SJSA1 (cell line): ENCODE data around the gene LYSET. TPM values are rescaled to one million over a fixed set of nuclear protein-coding genes. Genes with fewer than 3 reads are reported as not detected.
"Not testable (repeated sequence)": the region's sequence is repeated elsewhere in the genome, so short reads cannot be mapped to it uniquely, and the experiment has no call there.

Experiments used
- DNase-seq, 2 experiments: peaks; one replicate each; pipeline ENCODE4 v3.0.0-alpha.2; 2015 to 2020; ENCODE audit warnings: low spot score in 2 of 2, low read depth in 1 of 2
- H3K27ac ChIP-seq: fragments of 250-450 bp; sonication (Bioruptor Pico); 2 replicates; pipeline ENCODE4 v1.5.1; 2020; ENCODE audit warnings: mild to moderate bottlenecking, moderate library complexity
- H3K27me3 ChIP-seq: fragments of 250-450 bp; sonication (Bioruptor Pico); replicated peaks from 2 replicates; pipeline ENCODE4 v1.5.1; 2020; ENCODE audit warnings: mild to moderate bottlenecking, moderate library complexity
- H3K36me3 ChIP-seq: fragments of 250-450 bp; sonication (Bioruptor Pico); 2 replicates; pipeline ENCODE4 v1.5.1; 2020; ENCODE audit warnings: mild to moderate bottlenecking
- H3K4me1 ChIP-seq: fragments of 250-450 bp; sonication (Bioruptor Pico); replicated peaks from 2 replicates; pipeline ENCODE4 v1.6.1; 2021; ENCODE audit warnings: mild to moderate bottlenecking
- H3K4me3 ChIP-seq: fragments of 250-450 bp; sonication (Bioruptor Pico); 2 replicates; pipeline ENCODE4 v1.5.1; 2020; ENCODE audit warnings: mild to moderate bottlenecking
- H3K9me3 ChIP-seq: fragments of 250-450 bp; sonication (Bioruptor Pico); replicated peaks from 2 replicates; pipeline ENCODE4 v1.5.1; 2020; ENCODE audit warnings: mild to moderate bottlenecking
- total RNA-seq: library from RNA; depleted of rRNA; stranded (reverse); fragments of >200 nt; shearing (Covaris generic); gene quantifications from 2 replicates; pipeline ENCODE4 v1.2.3, GENCODE V29; 2014; rRNA removed

LYSET gene
- total RNA-seq, 1 experiment from 2014 or later, result 10.9 TPM

DNA sequence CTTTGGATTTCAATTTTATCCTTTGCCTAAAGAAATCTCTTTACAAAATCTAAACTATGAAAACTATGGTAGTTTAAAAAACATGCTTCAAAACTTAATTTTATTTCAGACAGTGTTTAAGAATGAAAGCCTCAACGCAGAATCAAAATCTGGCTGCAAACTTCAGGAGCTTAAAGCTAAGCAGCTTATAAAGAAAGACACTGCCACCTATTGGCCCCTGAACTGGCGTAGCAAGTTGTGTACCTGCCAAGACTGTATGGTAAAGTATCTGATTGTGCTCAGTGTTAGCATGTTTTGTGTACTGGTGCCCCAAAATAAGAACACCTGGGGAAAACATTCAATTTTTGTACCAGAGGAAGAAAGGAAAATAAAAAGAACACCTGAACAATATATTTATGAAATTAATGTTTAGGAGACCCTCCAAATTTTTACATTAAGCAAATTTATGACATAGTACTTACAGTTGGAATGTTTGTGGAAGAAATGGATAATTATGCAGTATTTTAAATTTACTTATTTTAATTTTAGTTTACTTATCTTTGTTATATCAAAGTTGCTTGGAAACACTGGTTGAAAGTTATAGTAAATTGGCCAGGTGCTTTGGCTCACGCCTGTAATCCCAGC lies 34.1 kb downstream of the LYSET start:
- Histone ChIP-seq H3K4me1 (no peaks in the 10 kb centered on the region), H3K9me3 (no peaks in the 10 kb centered on the region), H3K27me3 (no peaks in the 10 kb centered on the region), H3K4me3 (no peak overlapping the region), H3K27ac (no peak overlapping the region), H3K36me3 (peaks cover 76% of the 10 kb centered on the region)
- no peak for DNase-seq

DNA sequence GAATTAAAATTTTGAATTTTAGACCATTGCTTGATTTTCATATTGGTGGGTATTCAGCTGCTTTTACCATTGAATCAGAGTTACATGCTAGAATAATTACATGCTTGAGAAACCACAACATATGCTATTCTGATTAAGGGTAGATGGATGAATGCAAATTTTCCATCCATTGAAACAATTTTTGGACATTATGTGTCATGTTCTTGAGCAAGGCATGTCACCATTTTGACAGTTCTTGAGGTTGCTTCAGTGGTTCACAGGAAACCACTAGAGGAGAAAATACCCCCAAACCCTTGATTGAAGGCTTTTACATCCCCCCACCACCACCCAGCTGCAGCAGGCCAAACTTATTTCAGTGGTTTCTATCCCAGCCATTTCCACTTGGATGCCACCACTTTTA lies 35.4 kb downstream of the LYSET start:
- no peak for DNase-seq
- Histone ChIP-seq H3K4me1 (no peaks in the 10 kb centered on the region), H3K36me3 (peaks cover 72% of the 10 kb centered on the region), H3K9me3 (no peaks in the 10 kb centered on the region), H3K4me3 (no peak overlapping the region), H3K27me3 (no peaks in the 10 kb centered on the region), H3K27ac (no peak overlapping the region)

DNA sequence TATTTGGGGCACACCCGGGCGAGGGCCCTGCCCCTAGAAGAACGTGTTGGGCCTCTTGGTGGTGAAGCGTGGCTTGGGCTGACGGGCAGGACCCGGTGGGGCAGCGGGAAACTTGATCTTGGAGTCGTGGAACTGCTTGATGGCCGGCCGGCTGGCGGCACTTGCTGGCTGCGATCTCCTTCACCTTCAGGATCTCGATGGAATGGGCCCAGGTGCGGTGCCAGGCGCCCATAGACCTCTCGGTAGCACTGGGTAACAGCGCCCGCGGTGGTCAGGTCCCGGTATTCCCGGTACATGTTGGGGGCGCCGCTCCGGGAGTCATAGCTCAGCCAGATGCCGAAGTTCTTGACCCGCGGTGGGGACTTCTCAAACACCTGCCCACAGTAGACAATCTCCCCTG lies 38.4 kb downstream of the LYSET start:
- no peak overlapping the region for H3K27ac ChIP-seq
- peaks cover 71% of the 10 kb centered on the region for H3K36me3 ChIP-seq
- H3K4me1 ChIP-seq, result no peaks in the 10 kb centered on the region
- DNase-seq, result no peak
- H3K9me3 ChIP-seq, result no peaks in the 10 kb centered on the region
- H3K27me3 ChIP-seq, result no peaks in the 10 kb centered on the region
- no peak overlapping the region for H3K4me3 ChIP-seq

DNA sequence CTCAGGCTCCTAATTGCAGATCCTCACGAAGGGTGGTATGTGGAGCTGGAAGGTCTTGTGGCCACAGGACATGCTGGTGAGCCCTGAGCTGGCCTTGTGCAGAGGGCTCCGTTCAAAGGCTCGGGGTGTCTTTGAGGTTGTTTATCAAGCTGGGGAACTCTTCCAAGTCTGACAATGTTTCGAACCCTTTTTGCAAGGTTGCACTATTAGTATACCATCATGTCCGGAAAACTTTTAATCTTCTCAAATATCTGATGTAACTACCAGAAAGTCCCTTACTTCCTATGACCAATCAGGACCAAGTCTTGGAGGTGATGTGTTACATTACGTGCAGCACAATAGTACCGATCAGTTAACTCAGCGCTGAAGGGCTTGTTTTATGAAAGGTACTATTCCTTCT lies 43.4 kb downstream of the LYSET start:
- no peaks in the 10 kb centered on the region for H3K27me3 ChIP-seq
- H3K9me3 ChIP-seq, result no peaks in the 10 kb centered on the region
- no peak overlapping the region for H3K27ac ChIP-seq
- peaks cover 29% of the 10 kb centered on the region for H3K36me3 ChIP-seq
- H3K4me3 ChIP-seq, result no peak overlapping the region
- no peak for DNase-seq
- peaks cover 7% of the 10 kb centered on the region; the same call in 1 of the 2 replicates for H3K4me1 ChIP-seq

DNA sequence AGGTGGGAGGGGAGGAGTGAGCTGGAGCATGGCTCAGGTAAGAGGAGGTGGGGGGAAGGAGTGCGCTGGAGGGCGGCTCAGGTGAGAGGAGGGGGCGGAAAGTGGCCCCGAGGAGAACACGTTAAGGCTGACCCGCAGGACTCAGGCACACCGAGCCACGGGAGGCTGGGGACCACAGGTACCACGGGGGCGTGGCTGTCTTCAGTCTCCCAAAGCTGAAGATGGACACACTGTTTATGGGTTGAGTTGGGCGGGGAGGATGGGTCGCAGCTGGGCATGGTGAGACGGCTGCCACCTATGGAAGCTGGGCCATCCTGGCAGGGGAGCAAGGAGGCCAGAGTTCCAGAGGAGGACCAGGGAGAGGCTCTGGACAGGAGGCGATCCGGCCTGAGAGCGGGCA lies 45.4 kb downstream of the LYSET start:
- Histone ChIP-seq H3K4me1 (peaks cover 20% of the 10 kb centered on the region), H3K36me3 (peaks cover 20% of the 10 kb centered on the region), H3K4me3 (no peak overlapping the region), H3K27ac (no peak overlapping the region), H3K9me3 (no peaks in the 10 kb centered on the region), H3K27me3 (no peaks in the 10 kb centered on the region)
- no peak for DNase-seq

DNA sequence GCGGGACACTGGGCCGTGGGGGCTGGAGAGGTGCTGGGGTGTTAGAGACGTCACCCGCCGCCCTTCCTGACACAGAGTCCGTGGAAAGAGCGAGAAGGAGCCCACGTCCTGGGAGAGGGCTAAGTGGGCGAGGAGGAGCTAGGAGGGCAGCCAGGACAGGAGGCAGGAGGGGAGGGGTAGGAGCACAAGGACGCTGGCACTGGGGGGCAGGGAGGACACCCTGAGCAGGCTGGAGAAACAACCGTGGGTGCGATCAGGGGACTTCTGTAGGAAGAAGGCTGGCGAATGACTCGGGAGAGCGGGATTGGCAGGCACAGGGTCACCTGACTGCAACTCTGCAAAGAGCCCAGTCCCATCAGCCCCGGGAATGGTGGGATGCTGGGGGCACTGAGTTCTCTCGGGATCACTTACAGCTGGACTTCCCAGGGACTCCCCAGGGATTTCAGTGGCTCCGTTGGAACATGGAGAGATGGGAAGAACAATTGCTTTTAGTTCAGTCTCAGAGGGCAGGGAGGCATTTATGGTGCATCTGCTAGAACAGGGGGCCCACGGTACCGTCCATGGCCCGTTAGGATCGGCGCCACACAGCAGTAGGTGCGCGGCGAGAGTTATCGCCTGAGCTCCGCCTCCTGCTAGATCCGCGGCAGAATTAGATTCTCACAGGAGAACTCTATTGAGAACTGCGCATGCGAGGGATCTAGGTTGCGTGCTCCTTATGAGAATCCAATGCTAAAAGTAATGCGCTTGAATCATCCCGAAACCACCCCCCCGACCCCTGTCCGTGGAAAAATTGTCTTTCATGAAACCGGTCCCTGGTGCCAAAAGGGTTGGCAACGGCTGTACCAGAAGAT lies 46.2 kb downstream of the LYSET start:
- no peaks in the 10 kb centered on the region for H3K9me3 ChIP-seq
- H3K27ac ChIP-seq, result no peak overlapping the region
- DNase-seq, result peak in 1 of 2 experiments; percentile 17
- H3K27me3 ChIP-seq, result no peaks in the 10 kb centered on the region
- H3K4me3 ChIP-seq, result peak overlapping the region; percentile 33
- peaks cover 17% of the 10 kb centered on the region for H3K36me3 ChIP-seq
- peaks cover 25% of the 10 kb centered on the region for H3K4me1 ChIP-seq

DNA sequence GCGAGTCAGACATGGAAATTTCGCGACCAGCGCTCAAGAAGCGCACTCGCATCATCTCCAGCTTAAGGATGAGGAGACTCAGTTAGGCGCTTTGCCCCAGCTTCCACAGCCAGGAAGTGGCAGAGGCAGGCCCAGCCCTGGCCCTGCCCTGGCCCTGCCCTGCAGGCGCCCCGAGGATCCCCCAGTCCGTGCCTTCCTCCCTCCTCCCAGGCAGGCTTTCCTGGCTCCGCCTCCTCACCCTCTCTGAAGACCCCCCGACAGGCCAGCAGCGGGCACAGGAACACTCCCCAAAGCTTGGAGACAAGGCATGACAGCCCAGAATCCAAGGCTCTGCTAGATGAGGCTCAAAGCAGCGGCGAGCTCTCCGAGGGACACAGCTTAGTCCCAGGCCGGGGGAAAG lies 47.0 kb downstream of the LYSET start:
- Histone ChIP-seq H3K27ac (no peak overlapping the region), H3K36me3 (peaks cover 12% of the 10 kb centered on the region), H3K27me3 (no peaks in the 10 kb centered on the region), H3K4me1 (peaks cover 25% of the 10 kb centered on the region), H3K4me3 (no peak overlapping the region), H3K9me3 (no peaks in the 10 kb centered on the region)
- DNase-seq, result no peak

DNA sequence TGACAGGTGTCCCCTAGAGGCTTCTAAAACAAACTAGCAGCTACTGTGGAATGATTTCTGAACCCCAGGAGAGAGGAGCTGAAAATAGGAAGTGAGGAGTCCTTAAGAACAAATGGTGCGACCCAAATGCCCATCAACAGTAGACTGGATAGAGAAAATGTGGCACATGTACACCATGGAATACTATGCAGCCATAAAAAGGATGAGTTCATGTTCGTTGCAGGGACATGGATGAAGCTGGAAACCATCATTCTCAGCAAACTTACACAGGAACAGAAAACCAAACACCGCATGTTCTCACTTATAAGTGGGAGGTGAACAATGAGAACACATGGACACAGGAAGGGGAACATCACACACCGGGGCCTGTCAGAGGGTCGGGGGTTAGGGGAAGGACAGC lies 48.0 kb downstream of the LYSET start:
- not testable (repeated sequence) for DNase-seq, H3K27me3 ChIP-seq
- peaks cover 25% of the 10 kb centered on the region for H3K4me1 ChIP-seq

DNA sequence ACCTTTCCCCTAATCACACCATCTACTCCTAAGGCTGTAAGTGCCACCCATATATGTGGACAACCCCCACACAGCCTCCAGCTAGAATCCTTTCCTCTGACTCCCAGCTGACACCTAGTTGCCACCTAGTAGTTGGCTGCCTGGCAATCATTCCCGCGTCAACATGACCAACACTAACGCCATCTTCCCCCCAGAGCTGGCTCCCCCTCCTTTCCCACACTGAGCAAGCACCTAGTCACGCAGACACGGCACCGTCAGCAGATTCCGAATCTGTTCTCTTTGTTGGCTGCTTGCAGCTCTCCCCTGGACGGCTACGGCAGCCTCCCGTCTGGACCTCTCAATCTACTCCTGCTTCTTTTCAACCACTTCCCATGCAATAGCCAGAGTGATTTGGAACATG lies 49.7 kb downstream of the LYSET start:
- H3K4me3 ChIP-seq, result no peak overlapping the region
- H3K27me3 ChIP-seq, result no peaks in the 10 kb centered on the region
- H3K27ac ChIP-seq, result peak overlapping the region; percentile 15; the same call in 1 of the 2 replicates
- DNase-seq, result peak; percentile 72 to 85
- H3K4me1 ChIP-seq, result peaks cover 28% of the 10 kb centered on the region
- H3K9me3 ChIP-seq, result no peaks in the 10 kb centered on the region
- H3K36me3 ChIP-seq, result no peaks in the 10 kb centered on the region

More for the DNA sequence above, 48.0 kb downstream of the LYSET start:
- not testable (repeated sequence) for H3K9me3 ChIP-seq, H3K4me3 ChIP-seq, H3K27ac ChIP-seq, H3K36me3 ChIP-seq

Other genes starting within 250 kb of the LYSET start
- gene ITPK1, start 69.4 kb upstream of the LYSET start, total RNA-seq, result 56.2 and 57.5 TPM in 2 replicates
- gene MOAP1, start 420 bp upstream of the LYSET start, total RNA-seq, result 10.0 and 10.6 TPM in 2 replicates
- 16.9 and 18.3 TPM in 2 replicates for gene GON7, start 21.7 kb downstream of the LYSET start, total RNA-seq
- gene UBR7, start 21.9 kb downstream of the LYSET start, total RNA-seq, result 47.7 and 64.1 TPM in 2 replicates
- gene BTBD7, start 147.7 kb downstream of the LYSET start, total RNA-seq, result 7.1 and 17.2 TPM in 2 replicates
- not detected in 2 replicates for gene COX8C, start 161.9 kb downstream of the LYSET start, total RNA-seq
- gene UNC79, start 245.6 kb downstream of the LYSET start, total RNA-seq, result 0.05 and 0.13 TPM in 2 replicates